Measurements from ENCODE around the gene RUSC2. TPM values are rescaled to one million over a fixed set of nuclear protein-coding genes. Genes with fewer than 3 reads are reported as not detected.

Gene RUSC2
- 8.5 and 9.1 TPM in 2 replicates for polyA plus RNA-seq (2013)

- Histone ChIP-seq H3K27me3 (ENCODE audit: insufficient read depth, low read length) (no peaks in the 10 kb centered on the region), H2BK12ac (ENCODE audit: low read length) (peak within 1 kb of the TSS; percentile 27), H2AFZ (ENCODE audit: insufficient read depth, low read length, poor library complexity) (peak within 1 kb of the TSS; percentile 8), H3K27ac (ENCODE audit: low read depth, low read length) (peak within 1 kb of the TSS; percentile 75), H2AK5ac (ENCODE audit: low read length) (peak within 1 kb of the TSS; percentile 49), H3K4me1 (ENCODE audit: control insufficient read depth in 1 of 2, insufficient read depth in 2 of 2, low read length in 2 of 2) (peaks cover 3 to 7% of the 10 kb centered on the region in 2 experiments), H3K36me3 (ENCODE audit: control insufficient read depth in 1 of 2, insufficient read depth in 2 of 2, low read length in 2 of 2) (no peaks in the 10 kb centered on the region), H4K8ac (ENCODE audit: low read depth, low read length) (peak within 1 kb of the TSS; percentile 63), H2BK120ac (ENCODE audit: insufficient read depth, low read length, poor library complexity) (peak within 1 kb of the TSS; percentile 77), H3K14ac (ENCODE audit: low read length) (peak within 1 kb of the TSS; percentile 47), H3K79me1 (ENCODE audit: low read length) (peaks cover 19% of the 10 kb centered on the region), H2BK5ac (ENCODE audit: low read depth, low read length, poor library complexity) (peak within 1 kb of the TSS; percentile 68), H3K4me3 (ENCODE audit: low read depth, low read length) (peak within 1 kb of the TSS; percentile 85), H3K9me3 (ENCODE audit: insufficient read depth, low read depth, low read length) (no peaks in the 10 kb centered on the region), H3K79me2 (ENCODE audit: control insufficient read depth, insufficient read depth, low read length, poor library complexity) (peaks cover 11% of the 10 kb centered on the region), H3K9ac (ENCODE audit: low read length) (peak within 1 kb of the TSS; percentile 80), H4K12ac (ENCODE audit: low read depth, low read length) (peak within 1 kb of the TSS; percentile 74), H3K23ac (ENCODE audit: low read length) (no peak within 1 kb of the TSS), H3K18ac (ENCODE audit: low read length) (peak within 1 kb of the TSS; percentile 59), H4K91ac (ENCODE audit: low read depth, low read length) (peak within 1 kb of the TSS; percentile 88), H3K4me2 (ENCODE audit: low read length) (peak within 1 kb of the TSS; percentile 91), H3K4ac (ENCODE audit: low read depth, low read length) (peak within 1 kb of the TSS; percentile 22)
- no CpG with 5 or more reads among the region's 71 CpGs for WGBS (ENCODE audit: extremely low coverage, insufficient coverage, insufficient read length)
- DNase-seq: peak; percentile 93 to 94
Measured at GRCh38 chr9:35489313-35490154, at the start of gene RUSC2. Gene RUSC2, plus strand, starts transcription at chr9:35490111. Its CDS starts 56,411 bp downstream, at chr9:35546522.

GRCh38 chr9:35446012-35446411 is 43.9 kb upstream of the RUSC2 start:
- no peaks in the 10 kb centered on the region for H3K9me3 ChIP-seq (ENCODE audit: insufficient read depth, low read depth, low read length)
- H2BK5ac ChIP-seq (ENCODE audit: low read depth, low read length, poor library complexity): no peak overlapping the region
- H2BK120ac ChIP-seq (ENCODE audit: insufficient read depth, low read length, poor library complexity): no peak overlapping the region
- no peak overlapping the region for H4K8ac ChIP-seq (ENCODE audit: low read depth, low read length)
- no peak overlapping the region for H2AFZ ChIP-seq (ENCODE audit: insufficient read depth, low read length, poor library complexity)
- H3K9ac ChIP-seq (ENCODE audit: low read length): no peak overlapping the region
- H3K4me3 ChIP-seq (ENCODE audit: low read depth, low read length): no peak overlapping the region
- no CpG with 5 or more reads among the region's 3 CpGs for WGBS (ENCODE audit: extremely low coverage, insufficient coverage, insufficient read length)
- no peak overlapping the region for H2BK12ac ChIP-seq (ENCODE audit: low read length)
- no peaks in the 10 kb centered on the region for H3K27me3 ChIP-seq (ENCODE audit: insufficient read depth, low read length)
- no peak overlapping the region for H4K12ac ChIP-seq (ENCODE audit: low read depth, low read length)
- no peaks in the 10 kb centered on the region for H3K79me1 ChIP-seq (ENCODE audit: low read length)
- H2AK5ac ChIP-seq (ENCODE audit: low read length): no peak overlapping the region
- DNase-seq: no peak
- H3K18ac ChIP-seq (ENCODE audit: low read length): no peak overlapping the region
- no peak overlapping the region for H3K4me2 ChIP-seq (ENCODE audit: low read length)
- H3K27ac ChIP-seq (ENCODE audit: low read depth, low read length): no peak overlapping the region
- H3K14ac ChIP-seq (ENCODE audit: low read length): no peak overlapping the region
- H3K36me3 ChIP-seq (ENCODE audit: control insufficient read depth in 1 of 2, insufficient read depth in 2 of 2, low read length in 2 of 2): no peaks in the 10 kb centered on the region
- no peak overlapping the region for H4K91ac ChIP-seq (ENCODE audit: low read depth, low read length)
- no peak overlapping the region for H3K4ac ChIP-seq (ENCODE audit: low read depth, low read length)
- H3K23ac ChIP-seq (ENCODE audit: low read length): no peak overlapping the region
- no peaks in the 10 kb centered on the region for H3K4me1 ChIP-seq (ENCODE audit: control insufficient read depth in 1 of 2, insufficient read depth in 2 of 2, low read length in 2 of 2)
- no peaks in the 10 kb centered on the region for H3K79me2 ChIP-seq (ENCODE audit: control insufficient read depth, insufficient read depth, low read length, poor library complexity)

GRCh38 chr9:35448496-35448895 is 41.4 kb upstream of the RUSC2 start:
- Histone ChIP-seq H2BK12ac (ENCODE audit: low read length) (no peak overlapping the region), H2BK120ac (ENCODE audit: insufficient read depth, low read length, poor library complexity) (no peak overlapping the region), H3K4me3 (ENCODE audit: low read depth, low read length) (no peak overlapping the region), H3K79me2 (ENCODE audit: control insufficient read depth, insufficient read depth, low read length, poor library complexity) (no peaks in the 10 kb centered on the region), H2BK5ac (ENCODE audit: low read depth, low read length, poor library complexity) (no peak overlapping the region), H3K4me1 (ENCODE audit: control insufficient read depth in 1 of 2, insufficient read depth in 2 of 2, low read length in 2 of 2) (no peaks in the 10 kb centered on the region), H3K4me2 (ENCODE audit: low read length) (no peak overlapping the region), H3K9me3 (ENCODE audit: insufficient read depth, low read depth, low read length) (peaks cover 3% of the 10 kb centered on the region), H2AFZ (ENCODE audit: insufficient read depth, low read length, poor library complexity) (no peak overlapping the region), H3K79me1 (ENCODE audit: low read length) (no peaks in the 10 kb centered on the region), H3K27ac (ENCODE audit: low read depth, low read length) (no peak overlapping the region), H3K23ac (ENCODE audit: low read length) (no peak overlapping the region), H4K8ac (ENCODE audit: low read depth, low read length) (no peak overlapping the region), H4K91ac (ENCODE audit: low read depth, low read length) (no peak overlapping the region), H3K27me3 (ENCODE audit: insufficient read depth, low read length) (no peaks in the 10 kb centered on the region), H3K9ac (ENCODE audit: low read length) (no peak overlapping the region), H3K14ac (ENCODE audit: low read length) (no peak overlapping the region), H3K4ac (ENCODE audit: low read depth, low read length) (no peak overlapping the region), H2AK5ac (ENCODE audit: low read length) (no peak overlapping the region), H3K18ac (ENCODE audit: low read length) (no peak overlapping the region), H4K12ac (ENCODE audit: low read depth, low read length) (no peak overlapping the region), H3K36me3 (ENCODE audit: control insufficient read depth in 1 of 2, insufficient read depth in 2 of 2, low read length in 2 of 2) (no peaks in the 10 kb centered on the region)
- WGBS (ENCODE audit: extremely low coverage, insufficient coverage, insufficient read length): no CpG with 5 or more reads among the region's 1 CpG
- no peak for DNase-seq

GRCh38 chr9:35452481-35452880 is 37.4 kb upstream of the RUSC2 start:
- WGBS (ENCODE audit: extremely low coverage, insufficient coverage, insufficient read length): no CpG with 5 or more reads among the region's 2 CpGs

More at GRCh38 chr9:35452481-35452880, 37.4 kb upstream of the RUSC2 start:
- Histone ChIP-seq H3K4me2 (ENCODE audit: low read length) (no peak overlapping the region), H3K79me2 (ENCODE audit: control insufficient read depth, insufficient read depth, low read length, poor library complexity) (no peaks in the 10 kb centered on the region), H4K91ac (ENCODE audit: low read depth, low read length) (no peak overlapping the region), H2BK12ac (ENCODE audit: low read length) (no peak overlapping the region), H3K27ac (ENCODE audit: low read depth, low read length) (no peak overlapping the region), H2BK120ac (ENCODE audit: insufficient read depth, low read length, poor library complexity) (no peak overlapping the region), H3K4me1 (ENCODE audit: control insufficient read depth in 1 of 2, insufficient read depth in 2 of 2, low read length in 2 of 2) (no peaks in the 10 kb centered on the region), H3K9ac (ENCODE audit: low read length) (peak overlapping the region; percentile 23), H3K4me3 (ENCODE audit: low read depth, low read length) (no peak overlapping the region), H3K14ac (ENCODE audit: low read length) (no peak overlapping the region), H3K36me3 (ENCODE audit: control insufficient read depth in 1 of 2, insufficient read depth in 2 of 2, low read length in 2 of 2) (no peaks in the 10 kb centered on the region), H3K18ac (ENCODE audit: low read length) (no peak overlapping the region), H3K27me3 (ENCODE audit: insufficient read depth, low read length) (no peaks in the 10 kb centered on the region), H4K12ac (ENCODE audit: low read depth, low read length) (no peak overlapping the region), H2AFZ (ENCODE audit: insufficient read depth, low read length, poor library complexity) (no peak overlapping the region), H4K8ac (ENCODE audit: low read depth, low read length) (no peak overlapping the region), H3K9me3 (ENCODE audit: insufficient read depth, low read depth, low read length) (peaks cover 5% of the 10 kb centered on the region), H3K23ac (ENCODE audit: low read length) (no peak overlapping the region), H2AK5ac (ENCODE audit: low read length) (no peak overlapping the region), H2BK5ac (ENCODE audit: low read depth, low read length, poor library complexity) (no peak overlapping the region), H3K4ac (ENCODE audit: low read depth, low read length) (no peak overlapping the region), H3K79me1 (ENCODE audit: low read length) (no peaks in the 10 kb centered on the region)
- DNase-seq: no peak

Measured in trophoblast cell (in vitro differentiated cells and primary cell).